ENCODE results near the gene QPCT. TPM values are rescaled to one million over a fixed set of nuclear protein-coding genes. Genes with fewer than 3 reads are reported as not detected.

The QPCT gene
- total RNA-seq, 1 experiment from 2014 or later = 13.6 TPM

DNA sequence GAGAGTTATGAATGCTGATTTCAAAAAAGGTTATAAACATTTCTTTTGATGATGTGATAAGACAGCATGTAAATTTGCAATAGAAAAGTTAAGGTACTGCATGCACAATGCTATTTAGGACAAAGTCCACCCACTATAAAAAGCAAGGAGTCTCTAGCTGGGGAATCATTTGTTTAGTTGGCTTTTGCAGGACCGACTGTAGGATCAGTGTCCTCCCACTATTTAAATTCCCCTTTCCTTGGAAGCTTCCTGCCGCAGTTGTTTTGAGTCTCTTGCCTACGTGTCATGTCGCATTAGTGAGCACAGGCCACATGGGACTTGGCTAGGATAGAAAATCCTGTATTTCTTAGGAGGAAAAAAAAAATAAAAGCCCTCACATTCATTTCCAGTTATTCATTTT lies 13.1 kb downstream of the QPCT start:
- Mint-ChIP-seq H3K9me3 (no peaks in the 10 kb centered on the region), H3K27me3 (ENCODE audit: low read depth) (no peaks in the 10 kb centered on the region), H3K4me1 (peaks cover 24% of the 10 kb centered on the region), H3K36me3 (no peaks in the 10 kb centered on the region), H3K4me3 (no peak overlapping the region), H3K27ac (no peak overlapping the region)
- TF ChIP-seq, protein P1, sequence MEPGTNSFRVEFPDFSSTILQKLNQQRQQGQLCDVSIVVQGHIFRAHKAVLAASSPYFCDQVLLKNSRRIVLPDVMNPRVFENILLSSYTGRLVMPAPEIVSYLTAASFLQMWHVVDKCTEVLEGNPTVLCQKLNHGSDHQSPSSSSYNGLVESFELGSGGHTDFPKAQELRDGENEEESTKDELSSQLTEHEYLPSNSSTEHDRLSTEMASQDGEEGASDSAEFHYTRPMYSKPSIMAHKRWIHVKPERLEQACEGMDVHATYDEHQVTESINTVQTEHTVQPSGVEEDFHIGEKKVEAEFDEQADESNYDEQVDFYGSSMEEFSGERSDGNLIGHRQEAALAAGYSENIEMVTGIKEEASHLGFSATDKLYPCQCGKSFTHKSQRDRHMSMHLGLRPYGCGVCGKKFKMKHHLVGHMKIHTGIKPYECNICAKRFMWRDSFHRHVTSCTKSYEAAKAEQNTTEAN (CRISPR knock-in tag; IDR thresholded peaks at IDR 0.05) = no peak
- TF ChIP-seq ZNF121 (CRISPR knock-in tag; IDR thresholded peaks at IDR 0.05) (no peak), ZNF396 (CRISPR knock-in tag; IDR thresholded peaks at IDR 0.05; ENCODE audit: borderline replicate concordance) (no peak), SOX15 (CRISPR knock-in tag; IDR thresholded peaks at IDR 0.05) (no peak), RORB (CRISPR knock-in tag; IDR thresholded peaks at IDR 0.05) (no peak), GTF2I (CRISPR knock-in tag; conservative IDR thresholded peaks at IDR 0.05) (no peak), ZNF671 (CRISPR knock-in tag; IDR thresholded peaks at IDR 0.05) (no peak)
- TF ChIP-seq, protein P2, sequence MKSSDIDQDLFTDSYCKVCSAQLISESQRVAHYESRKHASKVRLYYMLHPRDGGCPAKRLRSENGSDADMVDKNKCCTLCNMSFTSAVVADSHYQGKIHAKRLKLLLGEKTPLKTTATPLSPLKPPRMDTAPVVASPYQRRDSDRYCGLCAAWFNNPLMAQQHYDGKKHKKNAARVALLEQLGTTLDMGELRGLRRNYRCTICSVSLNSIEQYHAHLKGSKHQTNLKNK (CRISPR knock-in tag; IDR thresholded peaks at IDR 0.05) = no peak
- TF ChIP-seq, protein P3, sequence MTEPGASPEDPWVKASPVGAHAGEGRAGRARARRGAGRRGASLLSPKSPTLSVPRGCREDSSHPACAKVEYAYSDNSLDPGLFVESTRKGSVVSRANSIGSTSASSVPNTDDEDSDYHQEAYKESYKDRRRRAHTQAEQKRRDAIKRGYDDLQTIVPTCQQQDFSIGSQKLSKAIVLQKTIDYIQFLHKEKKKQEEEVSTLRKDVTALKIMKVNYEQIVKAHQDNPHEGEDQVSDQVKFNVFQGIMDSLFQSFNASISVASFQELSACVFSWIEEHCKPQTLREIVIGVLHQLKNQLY (CRISPR knock-in tag; IDR thresholded peaks at IDR 0.05) = no peak
- TF ChIP-seq, protein P4, sequence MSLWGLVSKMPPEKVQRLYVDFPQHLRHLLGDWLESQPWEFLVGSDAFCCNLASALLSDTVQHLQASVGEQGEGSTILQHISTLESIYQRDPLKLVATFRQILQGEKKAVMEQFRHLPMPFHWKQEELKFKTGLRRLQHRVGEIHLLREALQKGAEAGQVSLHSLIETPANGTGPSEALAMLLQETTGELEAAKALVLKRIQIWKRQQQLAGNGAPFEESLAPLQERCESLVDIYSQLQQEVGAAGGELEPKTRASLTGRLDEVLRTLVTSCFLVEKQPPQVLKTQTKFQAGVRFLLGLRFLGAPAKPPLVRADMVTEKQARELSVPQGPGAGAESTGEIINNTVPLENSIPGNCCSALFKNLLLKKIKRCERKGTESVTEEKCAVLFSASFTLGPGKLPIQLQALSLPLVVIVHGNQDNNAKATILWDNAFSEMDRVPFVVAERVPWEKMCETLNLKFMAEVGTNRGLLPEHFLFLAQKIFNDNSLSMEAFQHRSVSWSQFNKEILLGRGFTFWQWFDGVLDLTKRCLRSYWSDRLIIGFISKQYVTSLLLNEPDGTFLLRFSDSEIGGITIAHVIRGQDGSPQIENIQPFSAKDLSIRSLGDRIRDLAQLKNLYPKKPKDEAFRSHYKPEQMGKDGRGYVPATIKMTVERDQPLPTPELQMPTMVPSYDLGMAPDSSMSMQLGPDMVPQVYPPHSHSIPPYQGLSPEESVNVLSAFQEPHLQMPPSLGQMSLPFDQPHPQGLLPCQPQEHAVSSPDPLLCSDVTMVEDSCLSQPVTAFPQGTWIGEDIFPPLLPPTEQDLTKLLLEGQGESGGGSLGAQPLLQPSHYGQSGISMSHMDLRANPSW (CRISPR knock-in tag; conservative IDR thresholded peaks at IDR 0.05; ENCODE audit: low read depth) = no peak
- TF ChIP-seq, protein P5, sequence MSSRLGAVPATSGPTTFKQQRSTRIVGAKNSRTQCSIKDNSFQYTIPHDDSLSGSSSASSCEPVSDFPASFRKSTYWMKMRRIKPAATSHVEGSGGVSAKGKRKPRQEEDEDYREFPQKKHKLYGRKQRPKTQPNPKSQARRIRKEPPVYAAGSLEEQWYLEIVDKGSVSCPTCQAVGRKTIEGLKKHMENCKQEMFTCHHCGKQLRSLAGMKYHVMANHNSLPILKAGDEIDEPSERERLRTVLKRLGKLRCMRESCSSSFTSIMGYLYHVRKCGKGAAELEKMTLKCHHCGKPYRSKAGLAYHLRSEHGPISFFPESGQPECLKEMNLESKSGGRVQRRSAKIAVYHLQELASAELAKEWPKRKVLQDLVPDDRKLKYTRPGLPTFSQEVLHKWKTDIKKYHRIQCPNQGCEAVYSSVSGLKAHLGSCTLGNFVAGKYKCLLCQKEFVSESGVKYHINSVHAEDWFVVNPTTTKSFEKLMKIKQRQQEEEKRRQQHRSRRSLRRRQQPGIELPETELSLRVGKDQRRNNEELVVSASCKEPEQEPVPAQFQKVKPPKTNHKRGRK (CRISPR knock-in tag; IDR thresholded peaks at IDR 0.05; ENCODE audit: borderline replicate concordance) = no peak
- ChIA-PET CTCF (interaction anchor here (0.8 kb wide), 1 partner anchor 39 kb away, joined by 3 read pairs; no protein-coding TSS in a partner anchor), POLR2A (no interaction called here)
- no peak for DNase-seq (ENCODE audit: low spot score)
- ATAC-seq = peak; percentile 20; the same call in 1 of the 2 replicates

DNA sequence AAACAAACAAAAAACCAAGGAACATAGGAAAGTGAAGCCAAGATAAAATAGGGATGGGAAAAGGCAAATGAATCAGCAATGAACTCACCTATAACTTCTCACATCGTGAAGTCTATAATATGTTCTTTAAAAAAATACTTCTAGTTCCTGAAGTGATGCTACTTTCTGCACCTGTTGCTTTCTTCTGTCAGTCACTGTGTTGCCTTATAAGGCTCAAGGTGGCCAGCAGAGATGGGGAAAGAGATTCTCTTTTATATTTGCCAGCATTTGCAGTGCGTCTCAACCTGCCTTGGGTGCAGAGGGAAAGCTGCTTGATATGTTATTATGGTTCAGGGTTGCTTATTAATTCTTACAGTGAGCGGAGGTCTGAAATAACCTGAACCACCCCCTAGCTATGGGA lies 14.0 kb downstream of the QPCT start:
- ChIA-PET POLR2A (no interaction called here), CTCF (interaction anchor here (0.8 to 1.5 kb wide), 3 partner anchors 9 to 38 kb away, joined by 3 read pairs; no protein-coding TSS in a partner anchor)
- no peaks in the 10 kb centered on the region for H3K36me3 Mint-ChIP-seq
- no peaks in the 10 kb centered on the region for H3K27me3 Mint-ChIP-seq (ENCODE audit: low read depth)
- no peak overlapping the region for H3K4me3 Mint-ChIP-seq
- no peaks in the 10 kb centered on the region for H3K9me3 Mint-ChIP-seq
- no peak overlapping the region for H3K27ac Mint-ChIP-seq
- DNase-seq (ENCODE audit: low spot score) (no peak), ATAC-seq (no peak)
- H3K4me1 Mint-ChIP-seq = peaks cover 23% of the 10 kb centered on the region
- no peak for TF ChIP-seq PRRX2 (CRISPR knock-in tag; IDR thresholded peaks at IDR 0.05)
- no peak for TF ChIP-seq ZNF219 (CRISPR knock-in tag; IDR thresholded peaks at IDR 0.05; ENCODE audit: borderline replicate concordance)
- TF ChIP-seq, protein P6, sequence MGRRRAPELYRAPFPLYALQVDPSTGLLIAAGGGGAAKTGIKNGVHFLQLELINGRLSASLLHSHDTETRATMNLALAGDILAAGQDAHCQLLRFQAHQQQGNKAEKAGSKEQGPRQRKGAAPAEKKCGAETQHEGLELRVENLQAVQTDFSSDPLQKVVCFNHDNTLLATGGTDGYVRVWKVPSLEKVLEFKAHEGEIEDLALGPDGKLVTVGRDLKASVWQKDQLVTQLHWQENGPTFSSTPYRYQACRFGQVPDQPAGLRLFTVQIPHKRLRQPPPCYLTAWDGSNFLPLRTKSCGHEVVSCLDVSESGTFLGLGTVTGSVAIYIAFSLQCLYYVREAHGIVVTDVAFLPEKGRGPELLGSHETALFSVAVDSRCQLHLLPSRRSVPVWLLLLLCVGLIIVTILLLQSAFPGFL (CRISPR knock-in tag; IDR thresholded peaks at IDR 0.05; ENCODE audit: borderline replicate concordance) = no peak
- no peak for TF ChIP-seq OVOL2 (CRISPR knock-in tag; IDR thresholded peaks at IDR 0.05; ENCODE audit: borderline replicate concordance)
- TF ChIP-seq, protein P7, sequence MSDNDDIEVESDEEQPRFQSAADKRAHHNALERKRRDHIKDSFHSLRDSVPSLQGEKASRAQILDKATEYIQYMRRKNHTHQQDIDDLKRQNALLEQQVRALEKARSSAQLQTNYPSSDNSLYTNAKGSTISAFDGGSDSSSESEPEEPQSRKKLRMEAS (CRISPR knock-in tag; IDR thresholded peaks at IDR 0.05) = no peak
- TF ChIP-seq, protein P2 (CRISPR knock-in tag; IDR thresholded peaks at IDR 0.05) = no peak
- TF ChIP-seq NR1H2 (CRISPR knock-in tag; IDR thresholded peaks at IDR 0.05) = no peak
- TF ChIP-seq, protein P8, sequence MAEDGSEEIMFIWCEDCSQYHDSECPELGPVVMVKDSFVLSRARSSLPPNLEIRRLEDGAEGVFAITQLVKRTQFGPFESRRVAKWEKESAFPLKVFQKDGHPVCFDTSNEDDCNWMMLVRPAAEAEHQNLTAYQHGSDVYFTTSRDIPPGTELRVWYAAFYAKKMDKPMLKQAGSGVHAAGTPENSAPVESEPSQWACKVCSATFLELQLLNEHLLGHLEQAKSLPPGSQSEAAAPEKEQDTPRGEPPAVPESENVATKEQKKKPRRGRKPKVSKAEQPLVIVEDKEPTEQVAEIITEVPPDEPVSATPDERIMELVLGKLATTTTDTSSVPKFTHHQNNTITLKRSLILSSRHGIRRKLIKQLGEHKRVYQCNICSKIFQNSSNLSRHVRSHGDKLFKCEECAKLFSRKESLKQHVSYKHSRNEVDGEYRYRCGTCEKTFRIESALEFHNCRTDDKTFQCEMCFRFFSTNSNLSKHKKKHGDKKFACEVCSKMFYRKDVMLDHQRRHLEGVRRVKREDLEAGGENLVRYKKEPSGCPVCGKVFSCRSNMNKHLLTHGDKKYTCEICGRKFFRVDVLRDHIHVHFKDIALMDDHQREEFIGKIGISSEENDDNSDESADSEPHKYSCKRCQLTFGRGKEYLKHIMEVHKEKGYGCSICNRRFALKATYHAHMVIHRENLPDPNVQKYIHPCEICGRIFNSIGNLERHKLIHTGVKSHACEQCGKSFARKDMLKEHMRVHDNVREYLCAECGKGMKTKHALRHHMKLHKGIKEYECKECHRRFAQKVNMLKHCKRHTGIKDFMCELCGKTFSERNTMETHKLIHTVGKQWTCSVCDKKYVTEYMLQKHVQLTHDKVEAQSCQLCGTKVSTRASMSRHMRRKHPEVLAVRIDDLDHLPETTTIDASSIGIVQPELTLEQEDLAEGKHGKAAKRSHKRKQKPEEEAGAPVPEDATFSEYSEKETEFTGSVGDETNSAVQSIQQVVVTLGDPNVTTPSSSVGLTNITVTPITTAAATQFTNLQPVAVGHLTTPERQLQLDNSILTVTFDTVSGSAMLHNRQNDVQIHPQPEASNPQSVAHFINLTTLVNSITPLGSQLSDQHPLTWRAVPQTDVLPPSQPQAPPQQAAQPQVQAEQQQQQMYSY (CRISPR knock-in tag; IDR thresholded peaks at IDR 0.05) = no peak
- no peak for TF ChIP-seq TEAD4 (CRISPR knock-in tag; IDR thresholded peaks at IDR 0.05)
